Brain pericyte (primary cell): Measurements from ENCODE around the gene MARK3.

ENCODE experiments used
- DNase-seq: peaks from one replicate; pipeline ENCODE4 v3.0.0-alpha.2; 2012; ENCODE audit warnings: low read depth, low spot score

MARK3 gene

DNA sequence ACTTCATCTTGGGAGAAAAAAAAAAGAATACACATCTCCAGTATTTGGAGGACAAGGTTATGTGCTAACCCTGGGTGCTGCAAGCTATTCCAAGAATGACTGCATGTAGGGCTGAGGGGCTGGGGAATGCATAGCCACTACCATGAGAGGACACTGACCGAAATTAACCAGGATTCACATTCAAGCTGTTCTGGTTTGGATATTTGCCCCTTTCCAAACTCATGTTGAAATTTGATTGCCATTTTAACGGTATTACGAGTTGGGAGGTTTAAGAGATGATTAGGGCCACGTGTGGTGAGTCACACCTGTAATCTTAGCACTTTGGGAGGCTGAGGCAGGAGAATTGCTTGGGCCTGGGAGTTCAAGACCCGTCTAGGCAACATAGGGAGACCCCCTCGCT lies 18.5 kb upstream of the MARK3 start:
- DNase-seq: no peak

DNA sequence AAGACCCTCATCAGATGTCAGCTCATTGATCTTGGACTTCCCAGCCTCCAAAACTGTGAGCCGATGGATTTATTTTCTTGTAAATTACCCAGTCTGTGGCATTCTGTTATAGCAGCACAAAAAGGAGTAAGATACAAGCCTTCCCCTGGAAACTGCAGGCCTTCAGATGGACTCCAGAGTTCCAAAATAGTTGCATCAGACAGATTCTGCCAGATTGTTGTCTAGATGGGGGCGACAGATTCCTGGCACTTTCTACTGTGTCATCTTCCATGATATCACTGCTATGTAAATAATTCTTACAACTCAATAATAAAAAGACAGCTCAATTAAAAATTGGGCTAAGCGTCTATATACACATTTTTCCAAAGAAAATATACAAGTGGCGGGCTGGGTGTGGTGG lies 17.2 kb upstream of the MARK3 start:
- DNase-seq: no peak

DNA sequence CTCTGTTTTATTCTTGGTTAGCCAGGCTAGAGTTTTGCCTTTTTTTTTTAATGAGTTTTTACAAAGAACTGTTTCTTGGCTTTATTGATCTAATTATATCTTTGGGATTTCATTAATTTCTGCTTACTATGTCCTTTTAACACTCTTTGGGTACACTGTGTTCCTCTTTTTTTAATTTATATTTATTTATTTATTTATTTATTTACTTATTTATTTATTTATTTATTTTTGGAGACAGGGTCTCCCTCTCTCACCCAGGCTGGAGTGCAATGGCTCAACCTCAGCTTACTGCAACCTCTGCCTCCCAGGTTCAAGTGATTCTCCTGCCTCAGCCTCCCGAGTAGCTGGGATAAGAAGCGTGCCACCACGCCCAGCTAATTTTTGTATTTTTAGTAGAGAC lies 15.1 kb upstream of the MARK3 start:
- DNase-seq: no peak

DNA sequence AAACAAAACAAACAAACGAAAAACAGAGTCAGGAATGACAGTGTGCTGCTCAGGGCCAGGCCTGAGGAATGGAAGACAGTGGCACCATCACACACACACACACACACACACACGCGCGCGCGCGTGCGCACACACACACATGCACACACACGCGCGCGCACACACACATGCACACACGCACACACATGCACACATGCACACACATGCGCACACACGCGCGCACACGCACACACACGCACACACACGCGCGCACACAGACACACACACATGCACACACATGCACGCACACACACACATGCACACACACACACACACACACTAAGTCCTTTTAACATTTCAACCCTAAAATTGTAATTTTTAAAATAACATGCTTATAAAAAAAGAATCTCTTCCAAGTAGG lies 13.2 kb upstream of the MARK3 start:
- no peak for DNase-seq

DNA sequence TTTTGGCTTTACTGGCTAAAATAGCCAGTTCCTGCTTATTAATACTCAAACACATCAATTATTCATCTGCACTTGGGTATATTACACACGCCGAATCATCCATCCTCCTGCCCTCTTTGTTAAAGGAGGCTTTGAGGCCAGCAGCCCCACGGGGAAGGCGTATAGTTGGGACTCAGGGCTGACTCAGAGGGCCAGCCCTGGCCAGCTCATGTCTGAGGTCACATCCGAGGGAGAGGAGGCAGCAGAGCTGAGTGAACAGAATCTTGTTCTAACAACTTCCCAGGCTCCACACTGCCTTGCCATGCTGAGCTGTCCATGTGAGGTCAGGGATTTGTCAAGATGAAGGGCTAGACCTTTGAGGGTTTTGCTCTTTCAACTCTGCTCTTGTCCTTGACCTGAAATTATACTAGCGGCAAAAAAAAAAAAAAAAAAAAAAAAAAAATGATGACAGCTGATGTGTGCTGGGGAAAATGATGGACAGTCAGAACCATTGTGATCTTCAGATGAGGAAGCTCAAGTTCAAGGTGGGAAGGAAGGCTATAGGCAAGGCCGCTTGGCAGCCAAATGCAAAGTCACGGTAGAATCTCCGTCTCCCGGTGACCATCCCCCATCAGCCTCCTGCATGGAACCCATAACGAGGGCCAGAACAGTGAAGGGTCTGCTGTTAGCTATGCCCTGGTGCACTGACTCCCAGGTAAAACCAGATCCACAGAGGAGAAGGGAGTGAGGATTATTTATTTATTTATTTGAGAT lies 12.5 kb upstream of the MARK3 start:
- DNase-seq: peak; percentile 22

DNA sequence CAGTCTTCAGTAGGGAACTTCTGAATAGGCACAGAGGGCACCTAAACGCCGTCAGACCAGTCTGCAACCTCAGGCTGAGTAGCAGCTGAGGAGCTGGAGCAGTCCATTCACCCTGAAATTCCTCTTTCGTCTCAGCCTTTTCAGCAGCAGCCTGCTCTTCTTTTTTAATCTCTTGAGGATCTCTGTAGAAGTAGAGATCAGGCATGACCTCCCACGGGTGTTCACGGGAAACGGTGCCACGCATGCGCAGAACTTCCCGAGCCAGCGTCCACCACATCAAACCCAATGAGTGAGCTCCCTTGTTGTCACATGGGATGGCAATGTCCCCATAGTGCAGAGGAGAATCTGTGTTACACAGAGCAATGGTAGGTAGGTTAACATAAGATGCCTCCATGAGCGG lies 11.1 kb upstream of the MARK3 start:
- no peak for DNase-seq

DNA sequence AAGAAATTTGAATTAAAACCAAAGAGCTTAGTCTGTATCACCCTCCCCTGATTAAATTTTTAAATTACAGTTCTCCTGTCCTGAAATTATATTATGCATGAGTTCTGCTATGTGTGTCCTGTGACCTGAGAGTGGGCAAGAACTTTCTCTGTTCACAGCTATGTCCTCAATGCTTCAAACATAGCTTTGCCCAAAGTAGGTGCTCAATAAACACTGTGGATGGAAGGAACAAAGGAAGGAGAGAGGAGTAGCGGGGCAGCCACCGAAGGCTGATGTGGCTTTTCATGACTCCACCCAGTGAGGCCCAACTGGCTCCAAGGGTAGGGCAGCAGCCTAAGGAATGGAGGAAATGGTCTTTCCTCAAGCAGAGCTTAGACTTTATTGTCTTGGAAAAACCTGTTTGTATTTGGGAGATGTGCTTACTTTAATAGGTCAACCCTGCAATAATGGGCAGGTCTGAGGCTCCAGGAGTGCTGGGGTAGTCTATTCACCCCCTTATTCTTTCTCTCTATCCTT lies 7.6 kb upstream of the MARK3 start:
- no peak for DNase-seq

DNA sequence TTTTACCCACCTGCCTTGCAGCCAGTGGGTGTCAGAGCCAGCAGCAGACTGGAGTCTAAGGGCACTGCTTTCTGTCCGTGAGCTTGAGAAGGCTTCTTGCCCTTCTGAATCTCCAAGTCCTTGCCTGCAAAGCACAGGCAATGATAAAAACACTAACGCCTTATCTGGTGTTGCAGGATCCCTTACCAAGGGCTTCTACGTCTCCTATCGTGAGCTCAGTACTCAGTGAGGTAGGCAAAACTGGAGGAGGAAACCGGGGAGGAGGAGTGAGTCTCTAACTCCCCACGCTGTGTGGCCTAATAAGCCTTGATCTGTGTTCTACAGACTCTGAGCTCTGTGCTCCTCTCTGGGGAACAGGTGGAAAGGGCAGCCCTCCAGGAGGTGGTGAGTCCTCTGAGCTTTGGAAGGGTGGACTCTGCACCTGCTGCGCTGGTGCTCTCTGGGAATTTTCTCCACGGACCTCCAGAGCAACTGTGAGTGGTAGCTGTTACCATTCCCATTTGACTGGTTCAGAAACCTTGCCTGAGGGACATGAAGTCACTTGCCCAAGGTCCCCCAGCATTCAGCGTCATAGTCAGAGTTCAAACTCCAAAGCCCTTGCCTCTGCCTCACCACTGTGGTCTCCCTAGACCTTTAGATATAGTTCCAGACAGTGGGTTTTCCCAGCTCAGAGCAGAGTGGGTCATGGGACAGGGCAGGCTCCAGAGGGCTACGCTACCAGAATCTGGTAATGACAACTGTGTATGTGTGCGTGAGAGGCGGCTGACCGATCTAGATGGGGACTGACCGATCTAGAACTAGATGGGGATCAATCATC lies 7.0 kb upstream of the MARK3 start:
- no peak for DNase-seq

DNA sequence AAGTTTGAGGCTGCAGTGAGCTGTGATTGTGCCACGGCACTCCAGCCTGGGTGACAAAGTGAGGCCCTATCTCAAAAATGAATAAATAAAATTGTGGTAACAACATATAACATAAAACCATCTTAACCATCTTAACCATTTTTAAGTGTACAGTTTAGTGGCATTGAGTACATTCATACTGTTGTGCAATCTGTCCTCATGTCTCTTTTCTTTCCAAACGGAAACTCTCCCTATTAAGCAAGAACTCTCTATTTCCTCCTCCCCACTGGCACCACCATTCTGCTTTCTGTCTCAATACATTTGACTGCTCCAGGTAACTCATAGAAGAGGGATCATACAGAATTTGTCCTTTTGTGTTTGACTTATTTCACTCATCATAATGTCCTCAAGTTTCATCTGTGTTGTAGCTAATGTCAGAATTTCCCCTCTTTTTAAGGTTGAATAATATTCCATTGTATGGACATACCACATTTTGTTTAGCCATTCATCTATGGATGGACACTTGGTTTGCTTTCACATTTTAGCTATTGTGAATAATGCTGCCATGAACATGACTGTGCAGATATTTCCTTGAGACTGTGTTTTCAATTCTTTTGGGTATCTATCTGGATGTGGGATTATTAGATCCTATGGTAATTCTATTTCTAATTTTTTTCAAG lies 4.4 kb upstream of the MARK3 start:
- DNase-seq: no peak

DNA sequence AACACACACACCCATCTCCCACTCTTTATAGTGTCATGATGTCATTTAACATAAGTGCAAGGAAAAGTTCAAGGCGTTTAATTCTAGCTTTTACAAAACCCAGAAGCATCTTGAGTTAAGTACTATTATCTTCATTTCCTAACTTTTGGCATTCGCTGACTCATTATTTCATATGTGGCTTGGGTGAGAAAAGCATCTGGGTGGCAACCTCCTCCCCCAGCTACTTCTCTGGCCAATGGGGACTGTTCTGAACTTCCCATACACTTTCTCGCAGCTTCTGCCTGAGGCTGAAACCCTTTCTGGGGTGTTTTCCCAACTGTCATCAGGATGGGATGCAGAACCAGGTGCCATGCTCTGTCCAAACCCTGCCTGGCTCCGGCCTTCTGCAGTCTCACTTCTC lies 2.8 kb upstream of the MARK3 start:
- no peak for DNase-seq

DNA sequence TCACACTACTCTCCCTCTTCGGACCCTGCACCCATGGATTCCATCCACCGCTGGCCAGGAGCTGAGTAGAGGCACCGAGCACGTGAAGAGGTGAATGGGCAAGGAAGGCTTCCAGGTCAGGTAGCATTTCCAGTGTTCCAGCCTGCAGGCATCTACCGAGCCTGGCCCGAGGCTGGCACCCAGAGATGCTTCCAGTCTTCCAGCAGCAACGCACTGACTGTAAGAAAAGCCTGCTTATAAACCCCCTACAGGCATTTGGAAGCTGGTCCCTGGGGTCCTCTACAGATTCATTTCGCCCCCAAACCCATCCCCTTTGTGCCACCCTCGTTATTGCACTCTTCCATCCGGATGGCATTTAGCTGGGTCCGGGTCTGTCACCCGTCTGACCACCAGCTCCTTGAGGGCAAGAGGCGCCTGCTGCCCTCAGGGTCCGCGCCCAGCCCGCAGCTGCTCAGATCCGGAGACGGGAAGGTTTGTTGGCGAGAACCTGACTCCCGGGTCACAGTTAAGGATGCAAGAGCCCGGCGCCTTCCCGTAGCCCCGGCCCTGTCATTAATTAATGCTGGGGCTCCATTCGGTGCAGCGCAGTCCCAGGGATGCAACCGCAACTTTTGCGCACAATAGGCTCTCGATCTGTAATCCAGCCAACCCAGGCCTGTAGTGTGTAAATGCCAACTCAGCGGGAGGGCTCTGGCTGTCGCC lies 614 bp upstream of the MARK3 start:
- DNase-seq: no peak

DNA sequence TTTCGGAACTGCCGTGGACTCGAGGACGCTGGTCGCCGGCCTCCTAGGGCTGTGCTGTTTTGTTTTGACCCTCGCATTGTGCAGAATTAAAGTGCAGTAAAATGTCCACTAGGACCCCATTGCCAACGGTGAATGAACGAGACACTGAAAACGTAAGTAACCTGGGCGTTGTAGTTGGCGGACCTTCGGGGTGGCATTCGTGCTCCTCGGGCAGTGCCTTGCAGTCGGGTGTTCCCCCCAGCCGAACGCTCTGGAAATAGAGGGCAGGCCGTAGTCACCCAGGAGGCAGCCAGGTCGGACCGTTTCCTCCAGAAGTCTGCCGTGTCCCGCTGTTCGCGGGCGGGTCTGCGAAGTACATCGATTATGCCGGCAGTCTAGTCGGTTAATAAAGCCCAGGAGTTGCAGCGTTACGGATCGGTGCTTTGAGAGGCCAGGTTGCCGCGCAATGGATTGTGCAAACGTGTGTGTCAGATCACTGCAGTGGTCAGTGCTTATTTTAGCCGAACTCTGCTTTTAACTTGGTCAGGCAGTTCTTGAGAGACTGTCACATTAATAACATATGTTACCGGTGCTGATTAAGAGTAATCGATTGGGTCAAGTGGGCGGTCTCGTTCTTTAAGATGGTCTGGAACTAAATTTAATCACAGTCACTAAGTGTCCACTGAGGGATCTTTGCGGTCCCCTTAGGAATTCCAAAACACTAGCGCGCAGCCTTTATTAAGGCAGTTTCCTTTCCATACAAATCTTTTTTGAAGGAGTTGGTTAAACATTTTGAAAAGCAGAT lies 906 bp downstream of the MARK3 start:
- no peak for DNase-seq

DNA sequence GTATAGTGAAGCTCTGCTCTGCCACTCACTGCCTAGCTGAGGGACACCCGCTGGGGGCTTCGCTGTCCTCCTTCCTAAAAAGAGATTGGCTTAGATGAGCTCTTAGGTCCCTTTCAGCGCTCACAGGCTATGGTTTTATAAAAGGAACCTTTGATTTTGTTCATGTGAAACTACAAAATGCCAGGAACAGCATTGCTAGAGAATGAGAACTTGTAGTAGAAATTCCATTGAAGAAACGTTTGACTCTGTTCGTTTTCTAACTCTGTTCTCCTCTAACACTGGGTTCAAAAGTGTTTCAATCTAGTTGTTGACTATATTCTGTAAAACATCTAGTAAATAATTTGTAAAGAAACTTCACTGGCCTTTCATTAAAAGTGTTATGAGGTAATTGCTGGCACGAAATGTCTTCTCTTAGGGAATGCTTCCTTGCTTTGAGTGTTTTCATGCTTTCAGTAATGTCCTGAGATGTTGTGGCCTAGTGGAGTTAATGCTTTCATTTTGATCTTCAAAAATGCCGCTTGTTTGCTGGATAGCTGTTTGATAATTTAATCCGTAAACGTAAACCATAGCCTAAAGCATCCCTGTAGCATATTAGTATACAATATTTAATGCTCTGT lies 1.6 kb downstream of the MARK3 start:
- DNase-seq: no peak

DNA sequence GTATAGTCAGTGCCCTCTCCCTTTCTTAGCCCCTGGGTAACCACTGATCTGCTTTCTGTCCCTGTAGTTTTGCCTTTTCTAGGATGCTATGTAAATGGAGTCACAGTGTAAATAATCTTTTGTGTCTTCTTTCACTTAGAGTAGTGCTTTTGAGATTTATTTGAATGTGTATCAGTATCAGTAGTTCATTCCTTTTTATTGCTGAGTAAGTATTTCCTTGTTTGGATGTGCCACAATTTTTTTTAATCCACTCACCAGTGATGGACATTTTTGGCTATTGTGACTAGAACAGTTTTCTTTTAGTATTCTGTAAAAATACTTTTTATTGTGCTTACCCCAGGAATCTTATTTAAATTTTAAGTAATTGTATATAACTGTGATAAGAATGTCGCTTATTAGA lies 3.4 kb downstream of the MARK3 start:
- DNase-seq: no peak

DNA sequence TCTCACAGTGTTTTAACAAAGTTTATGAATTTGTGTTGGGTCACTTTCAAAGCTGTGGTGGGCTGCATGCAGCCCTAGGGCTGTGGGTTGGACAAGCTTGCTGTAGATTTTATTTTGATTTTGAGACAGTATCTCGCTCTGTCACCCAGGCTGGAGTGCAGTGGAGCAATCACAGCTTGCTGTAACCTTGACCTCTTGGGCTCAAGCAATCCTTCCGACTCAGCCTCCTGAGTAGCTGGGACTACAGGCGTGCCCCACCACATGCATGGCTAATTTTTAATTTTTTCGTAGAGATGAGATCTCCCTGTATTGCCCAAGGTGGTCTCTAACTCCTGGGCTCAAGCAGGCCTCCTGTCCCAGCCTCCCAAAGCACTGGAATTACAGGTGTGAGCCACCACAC lies 5.4 kb downstream of the MARK3 start:
- DNase-seq: no peak

DNA sequence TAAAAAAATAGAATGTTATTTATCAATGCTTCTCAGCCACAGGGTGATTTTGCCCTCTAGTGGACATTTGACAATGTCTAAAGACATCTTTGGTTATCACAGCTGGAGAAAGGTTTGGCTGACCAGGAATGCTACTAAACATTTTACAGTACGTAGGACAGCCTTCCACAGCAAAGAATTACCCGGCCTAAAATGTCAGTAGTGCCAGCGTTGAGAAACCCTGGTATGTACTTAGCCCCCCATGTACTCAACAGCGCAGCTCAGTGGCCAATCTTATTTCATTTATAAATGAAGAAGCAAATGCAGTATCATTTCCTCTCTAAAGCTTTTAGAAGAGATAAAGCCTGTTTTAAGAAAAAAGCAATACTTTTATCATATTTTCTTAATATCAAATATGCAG lies 5.8 kb downstream of the MARK3 start:
- DNase-seq: peak; percentile 61

DNA sequence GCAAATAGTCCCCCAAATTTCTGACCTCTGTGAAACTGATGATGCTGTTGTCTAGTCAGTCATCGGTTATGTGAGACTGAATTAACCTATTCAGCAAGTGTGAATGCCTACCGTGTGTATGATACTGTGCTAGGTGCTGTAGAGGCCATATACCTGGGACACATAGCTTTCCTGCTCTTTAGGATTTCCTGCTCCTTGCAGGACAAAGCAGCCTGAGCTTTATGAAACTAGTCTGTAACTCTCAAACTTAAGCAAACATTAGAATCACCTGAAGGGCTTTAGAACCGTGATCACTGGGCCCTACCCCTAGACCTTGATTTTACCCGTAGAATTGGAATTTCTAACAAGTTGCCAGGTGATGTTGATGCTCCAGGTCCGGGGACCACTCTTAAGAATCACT lies 6.9 kb downstream of the MARK3 start:
- no peak for DNase-seq

DNA sequence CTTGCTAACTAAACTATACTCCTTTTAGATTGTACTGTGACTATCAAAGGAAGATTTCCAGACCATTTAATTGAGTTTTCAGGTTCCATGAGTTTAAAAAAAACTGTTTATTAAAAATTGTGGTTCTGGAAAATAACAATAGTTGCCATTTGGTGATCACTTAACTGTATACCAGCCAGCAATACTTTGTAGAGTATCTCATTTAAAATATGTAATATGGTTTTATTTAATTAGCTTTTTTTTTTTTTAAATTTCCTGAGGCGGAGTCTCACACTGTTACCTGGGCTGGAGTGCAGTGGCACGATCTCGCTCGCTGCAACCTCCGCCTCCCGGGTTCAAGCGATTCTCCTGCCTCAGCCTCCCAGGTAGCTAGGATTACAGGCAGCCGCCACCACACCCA lies 7.4 kb downstream of the MARK3 start:
- DNase-seq: no peak

DNA sequence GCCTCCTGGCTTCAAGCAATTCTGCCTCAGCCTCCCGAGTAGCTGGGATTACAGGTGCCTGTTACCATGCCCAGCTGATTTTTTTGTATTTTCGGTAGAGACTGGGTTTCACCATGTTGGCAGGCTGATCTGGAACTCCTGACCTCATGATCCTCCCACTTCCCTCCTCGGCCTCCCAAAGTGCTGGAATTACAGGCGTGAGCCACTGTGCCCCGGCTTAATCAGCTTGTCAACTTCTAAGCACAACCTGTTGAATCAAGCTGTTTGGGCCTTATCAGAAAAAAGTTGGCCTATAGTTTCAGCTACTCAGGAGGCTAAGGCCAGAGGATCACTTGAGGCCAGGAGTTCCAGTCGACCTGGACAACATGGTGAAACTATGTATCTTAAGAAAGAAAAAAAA lies 7.9 kb downstream of the MARK3 start:
- DNase-seq: no peak
